Spleen (tissue), 7 donors: ENCODE measurements around the gene CYP17A1.

Source experiments
- CTCF ChIP-seq, 11 experiments: fragments of 200-600 bp in 7 of 11; fragments of 450-650 bp in 4 of 11; sonication (generic) in 4 of 11; IDR thresholded peaks in 8 of 11; conservative IDR thresholded peaks in 3 of 11; 1 replicate in 7 of 11; 2 replicates in 4 of 11; pipeline versions ENCODE4 v1.4.0 to v1.8.0; 2016 to 2021; ENCODE audit warnings: antibody characterized with exemption in 11 of 11, inconsistent platforms in 4 of 11, mild to moderate bottlenecking in 1 of 11
- POLR2A ChIP-seq, 3 donors: fragments of 450-650 bp; IDR thresholded peaks; one replicate each; pipeline ENCODE4 v1.5.1; 2017; ENCODE audit warnings: antibody characterized with exemption in 3 of 3, mild to moderate bottlenecking in 1 of 3
- donor health status: DM: no; HTN: no; CAD: no; lungs with moderate emphysema.
- donor health status: DM: no; HTN: no; CAD: no.
- donor health status: DM: no; HTN: no; CAD: no.

- TF ChIP-seq POLR2A (IDR thresholded peaks at IDR 0.05), result no peak
- TF ChIP-seq CTCF (IDR thresholded peaks at IDR 0.05 in 8 of 11, conservative IDR thresholded peaks at IDR 0.05 in 3 of 11), result no peak
Measured at GRCh38 chr10:102878629-102879028, 41.4 kb upstream of the CYP17A1 start.
